Liver (tissue), 9 donors: Measurements from ENCODE around the gene PEAK1. TPM values are rescaled to one million over a fixed set of nuclear protein-coding genes. Genes with fewer than 3 reads are reported as not detected.

Source experiments
- DNase-seq: peaks from one replicate; pipeline ENCODE4 v3.0.0-alpha.2; 2017; ENCODE audit warnings: low spot score
- H3K27ac ChIP-seq, 2 donors: one replicate each; pipeline ENCODE4 v1.7.0; 2013; ENCODE audit warnings: inconsistent platforms in 2 of 2, low read length in 2 of 2, control low read depth in 1 of 2, low read depth in 1 of 2, mild to moderate bottlenecking in 1 of 2
- H3K27me3 ChIP-seq, 4 donors: one replicate each; pipeline versions ENCODE4 v1.6.1 to v1.7.0; 2013; ENCODE audit warnings: low read length in 3 of 4, inconsistent platforms in 1 of 4, mild to moderate bottlenecking in 1 of 4, moderate library complexity in 1 of 4; ENCODE audit not compliant: control insufficient read depth in 4 of 4, insufficient read depth in 4 of 4
- H3K36me3 ChIP-seq, 4 donors: one replicate each; pipeline versions ENCODE4 v1.6.1 to v1.7.0; 2013; ENCODE audit warnings: low read length in 3 of 4, mild to moderate bottlenecking in 3 of 4, low read depth in 1 of 4, moderate library complexity in 1 of 4; ENCODE audit not compliant: control insufficient read depth in 4 of 4, insufficient read depth in 3 of 4
- H3K4me1 ChIP-seq, 4 donors: one replicate each; pipeline versions ENCODE4 v1.6.1 to v1.7.0; 2013; ENCODE audit warnings: low read length in 3 of 4, mild to moderate bottlenecking in 3 of 4, moderate library complexity in 1 of 4; ENCODE audit not compliant: control insufficient read depth in 4 of 4, insufficient read depth in 4 of 4
- H3K4me3 ChIP-seq, 3 donors: one replicate each; pipeline versions ENCODE4 v1.6.1 to v1.7.0; 2013; ENCODE audit warnings: low read length in 3 of 3, control low read depth in 1 of 3, low read depth in 1 of 3, mild to moderate bottlenecking in 1 of 3
- H3K9ac ChIP-seq, 2 donors: one replicate each; pipeline ENCODE4 v1.7.0; 2013; ENCODE audit warnings: low read length in 2 of 2, mild to moderate bottlenecking in 2 of 2, moderate library complexity in 2 of 2, control low read depth in 1 of 2, low read depth in 1 of 2
- H3K9me3 ChIP-seq, 4 donors: one replicate each; pipeline versions ENCODE4 v1.6.1 to v1.7.0; 2013; ENCODE audit warnings: low read length in 3 of 4; ENCODE audit not compliant: control insufficient read depth in 4 of 4
- EGR1 ChIP-seq, 2 donors: IDR thresholded peaks; 2 replicates each; pipeline ENCODE4 v1.6.1; 2016 to 2018; ENCODE audit warnings: antibody characterized with exemption in 2 of 2, low read depth in 2 of 2
- FOXA1 ChIP-seq: IDR thresholded peaks from 2 replicates; pipeline ENCODE4 v1.6.1; 2016; ENCODE audit warnings: antibody characterized with exemption
- FOXA2 ChIP-seq: IDR thresholded peaks from 2 replicates; pipeline ENCODE4 v1.6.1; 2016; ENCODE audit warnings: antibody characterized with exemption
- GABPA ChIP-seq, 2 donors: IDR thresholded peaks in 1 of 2; conservative IDR thresholded peaks in 1 of 2; 2 replicates each; pipeline ENCODE4 v1.6.1; 2016; ENCODE audit warnings: antibody characterized with exemption in 2 of 2, mild to moderate bottlenecking in 1 of 2, moderate library complexity in 1 of 2
- HNF4A ChIP-seq, 2 donors: conservative IDR thresholded peaks; 2 replicates each; pipeline ENCODE4 v1.6.1; 2016; ENCODE audit warnings: antibody characterized with exemption in 2 of 2, mild to moderate bottlenecking in 2 of 2
- HNF4G ChIP-seq: IDR thresholded peaks from 2 replicates; pipeline ENCODE4 v1.6.1; 2016; ENCODE audit warnings: antibody characterized with exemption
- JUND ChIP-seq, 2 donors: IDR thresholded peaks; 2 replicates each; pipeline ENCODE4 v1.6.1; 2016; ENCODE audit warnings: antibody characterized with exemption in 2 of 2
- NR2F2 ChIP-seq: IDR thresholded peaks from 2 replicates; pipeline ENCODE4 v1.6.1; 2016; ENCODE audit warnings: antibody characterized with exemption
- RAD21 ChIP-seq, 2 donors: IDR thresholded peaks; 2 replicates each; pipeline ENCODE4 v1.6.1; 2016; ENCODE audit warnings: antibody characterized with exemption in 2 of 2, mild to moderate bottlenecking in 2 of 2
- RXRA ChIP-seq, 2 donors: IDR thresholded peaks; 2 replicates each; pipeline ENCODE4 v1.6.1; 2017 to 2018; ENCODE audit warnings: antibody characterized with exemption in 2 of 2, mild to moderate bottlenecking in 1 of 2
- SP1 ChIP-seq: IDR thresholded peaks from 2 replicates; pipeline ENCODE4 v1.6.1; 2018; ENCODE audit warnings: antibody characterized with exemption, mild to moderate bottlenecking
- TAF1 ChIP-seq: conservative IDR thresholded peaks from 2 replicates; pipeline ENCODE4 v1.6.1; 2016; ENCODE audit warnings: antibody characterized with exemption, mild to moderate bottlenecking
- YY1 ChIP-seq: IDR thresholded peaks from 2 replicates; pipeline ENCODE4 v1.6.1; 2016; ENCODE audit warnings: antibody characterized with exemption, mild to moderate bottlenecking
- polyA plus RNA-seq, 2 donors: library from polyadenylated mRNA; stranded (reverse) in 1 of 2; unstranded in 1 of 2; fragments of 200-250 nt in 1 of 2; fragments of >200 nt in 1 of 2; fragmentation: Nextera tagmentation in 1 of 2; extraction: Ambion mirVana in 1 of 2; gene quantifications; one replicate each; pipeline versions ENCODE4 v1.2.1 to v1.2.3, GENCODE V29; 2013 to 2015
- total RNA-seq, 2 donors: library from RNA; depleted of rRNA; stranded (reverse); fragments of >200 nt; gene quantifications; one replicate each; pipeline ENCODE4 v1.2.3, GENCODE V29; 2014
- TF ChIP-seq, protein P1 (sequence below): IDR thresholded peaks from 2 replicates; pipeline ENCODE4 v1.6.1; 2016; ENCODE audit warnings: antibody characterized with exemption
- TF ChIP-seq, protein P2 (sequence below): IDR thresholded peaks from 2 replicates; pipeline ENCODE4 v1.6.1; 2016; ENCODE audit warnings: antibody characterized with exemption
- TF ChIP-seq, protein P3 (sequence below): IDR thresholded peaks from 2 replicates; pipeline ENCODE4 v1.6.1; 2016; ENCODE audit warnings: antibody characterized with exemption, mild to moderate bottlenecking
- TF ChIP-seq, protein P4 (sequence below): fragments of 150-350 bp; IDR thresholded peaks from 2 replicates; pipeline ENCODE4 v1.5.1; 2017; ENCODE audit warnings: improper control_type of control experiment, low read depth, low read length; ENCODE audit not compliant: missing input control
- TF ChIP-seq, protein P5 (sequence below): IDR thresholded peaks from 2 replicates; pipeline ENCODE4 v1.6.1; 2016; ENCODE audit warnings: antibody characterized with exemption
- donor health status: healthy.
- donor health status: healthy.
- donor health status: healthy.
- donor health status: healthy.
- donor health status: healthy.

The PEAK1 gene
- total and polyA plus RNA-seq, 4 donors, result 1.8 to 14.9 (median 5.8) TPM

DNA sequence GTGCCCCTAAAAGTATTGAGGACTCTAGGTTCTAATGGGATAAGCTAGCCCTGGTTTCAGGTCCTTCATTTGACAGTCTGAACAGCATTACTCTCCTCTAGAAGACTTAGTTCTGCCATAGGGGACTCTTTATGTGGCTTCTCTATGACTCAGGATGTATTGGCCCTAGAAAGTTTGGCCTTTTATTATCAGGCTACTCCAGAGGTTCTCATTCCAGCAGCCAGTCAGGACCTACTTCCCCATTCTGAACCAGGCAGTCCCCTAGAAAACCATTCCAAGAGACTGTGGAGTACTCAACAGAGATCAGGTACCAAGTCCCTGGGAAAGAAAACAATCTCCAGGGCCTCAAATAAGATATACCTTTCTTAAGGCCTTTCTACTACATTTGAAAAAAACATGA lies 191.1 kb downstream of the PEAK1 start:
- TF ChIP-seq YY1, result no peak
- TF ChIP-seq RAD21 (IDR thresholded peaks at IDR 0.05), result no peak
- no peak for TF ChIP-seq SP1
- no peak for TF ChIP-seq EGR1 (IDR thresholded peaks at IDR 0.05; ENCODE audit: low read depth in 2 of 2)
- TF ChIP-seq TAF1, result no peak
- TF ChIP-seq, protein P1, sequence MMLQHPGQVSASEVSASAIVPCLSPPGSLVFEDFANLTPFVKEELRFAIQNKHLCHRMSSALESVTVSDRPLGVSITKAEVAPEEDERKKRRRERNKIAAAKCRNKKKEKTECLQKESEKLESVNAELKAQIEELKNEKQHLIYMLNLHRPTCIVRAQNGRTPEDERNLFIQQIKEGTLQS, result no peak
- TF ChIP-seq, protein P2, sequence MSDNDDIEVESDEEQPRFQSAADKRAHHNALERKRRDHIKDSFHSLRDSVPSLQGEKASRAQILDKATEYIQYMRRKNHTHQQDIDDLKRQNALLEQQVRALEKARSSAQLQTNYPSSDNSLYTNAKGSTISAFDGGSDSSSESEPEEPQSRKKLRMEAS, result no peak
- no peak for TF ChIP-seq NR2F2
- TF ChIP-seq GABPA (IDR thresholded peaks at IDR 0.05 in 1 of 2, conservative IDR thresholded peaks at IDR 0.05 in 1 of 2), result no peak
- TF ChIP-seq JUND (IDR thresholded peaks at IDR 0.05), result no peak
- TF ChIP-seq, protein P3, sequence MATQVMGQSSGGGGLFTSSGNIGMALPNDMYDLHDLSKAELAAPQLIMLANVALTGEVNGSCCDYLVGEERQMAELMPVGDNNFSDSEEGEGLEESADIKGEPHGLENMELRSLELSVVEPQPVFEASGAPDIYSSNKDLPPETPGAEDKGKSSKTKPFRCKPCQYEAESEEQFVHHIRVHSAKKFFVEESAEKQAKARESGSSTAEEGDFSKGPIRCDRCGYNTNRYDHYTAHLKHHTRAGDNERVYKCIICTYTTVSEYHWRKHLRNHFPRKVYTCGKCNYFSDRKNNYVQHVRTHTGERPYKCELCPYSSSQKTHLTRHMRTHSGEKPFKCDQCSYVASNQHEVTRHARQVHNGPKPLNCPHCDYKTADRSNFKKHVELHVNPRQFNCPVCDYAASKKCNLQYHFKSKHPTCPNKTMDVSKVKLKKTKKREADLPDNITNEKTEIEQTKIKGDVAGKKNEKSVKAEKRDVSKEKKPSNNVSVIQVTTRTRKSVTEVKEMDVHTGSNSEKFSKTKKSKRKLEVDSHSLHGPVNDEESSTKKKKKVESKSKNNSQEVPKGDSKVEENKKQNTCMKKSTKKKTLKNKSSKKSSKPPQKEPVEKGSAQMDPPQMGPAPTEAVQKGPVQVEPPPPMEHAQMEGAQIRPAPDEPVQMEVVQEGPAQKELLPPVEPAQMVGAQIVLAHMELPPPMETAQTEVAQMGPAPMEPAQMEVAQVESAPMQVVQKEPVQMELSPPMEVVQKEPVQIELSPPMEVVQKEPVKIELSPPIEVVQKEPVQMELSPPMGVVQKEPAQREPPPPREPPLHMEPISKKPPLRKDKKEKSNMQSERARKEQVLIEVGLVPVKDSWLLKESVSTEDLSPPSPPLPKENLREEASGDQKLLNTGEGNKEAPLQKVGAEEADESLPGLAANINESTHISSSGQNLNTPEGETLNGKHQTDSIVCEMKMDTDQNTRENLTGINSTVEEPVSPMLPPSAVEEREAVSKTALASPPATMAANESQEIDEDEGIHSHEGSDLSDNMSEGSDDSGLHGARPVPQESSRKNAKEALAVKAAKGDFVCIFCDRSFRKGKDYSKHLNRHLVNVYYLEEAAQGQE, result no peak
- TF ChIP-seq HNF4G, result no peak
- TF ChIP-seq, protein P4, sequence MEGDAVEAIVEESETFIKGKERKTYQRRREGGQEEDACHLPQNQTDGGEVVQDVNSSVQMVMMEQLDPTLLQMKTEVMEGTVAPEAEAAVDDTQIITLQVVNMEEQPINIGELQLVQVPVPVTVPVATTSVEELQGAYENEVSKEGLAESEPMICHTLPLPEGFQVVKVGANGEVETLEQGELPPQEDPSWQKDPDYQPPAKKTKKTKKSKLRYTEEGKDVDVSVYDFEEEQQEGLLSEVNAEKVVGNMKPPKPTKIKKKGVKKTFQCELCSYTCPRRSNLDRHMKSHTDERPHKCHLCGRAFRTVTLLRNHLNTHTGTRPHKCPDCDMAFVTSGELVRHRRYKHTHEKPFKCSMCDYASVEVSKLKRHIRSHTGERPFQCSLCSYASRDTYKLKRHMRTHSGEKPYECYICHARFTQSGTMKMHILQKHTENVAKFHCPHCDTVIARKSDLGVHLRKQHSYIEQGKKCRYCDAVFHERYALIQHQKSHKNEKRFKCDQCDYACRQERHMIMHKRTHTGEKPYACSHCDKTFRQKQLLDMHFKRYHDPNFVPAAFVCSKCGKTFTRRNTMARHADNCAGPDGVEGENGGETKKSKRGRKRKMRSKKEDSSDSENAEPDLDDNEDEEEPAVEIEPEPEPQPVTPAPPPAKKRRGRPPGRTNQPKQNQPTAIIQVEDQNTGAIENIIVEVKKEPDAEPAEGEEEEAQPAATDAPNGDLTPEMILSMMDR, result no peak
- TF ChIP-seq RXRA (IDR thresholded peaks at IDR 0.05), result no peak
- TF ChIP-seq HNF4A (conservative IDR thresholded peaks at IDR 0.05), result no peak
- TF ChIP-seq, protein P5, sequence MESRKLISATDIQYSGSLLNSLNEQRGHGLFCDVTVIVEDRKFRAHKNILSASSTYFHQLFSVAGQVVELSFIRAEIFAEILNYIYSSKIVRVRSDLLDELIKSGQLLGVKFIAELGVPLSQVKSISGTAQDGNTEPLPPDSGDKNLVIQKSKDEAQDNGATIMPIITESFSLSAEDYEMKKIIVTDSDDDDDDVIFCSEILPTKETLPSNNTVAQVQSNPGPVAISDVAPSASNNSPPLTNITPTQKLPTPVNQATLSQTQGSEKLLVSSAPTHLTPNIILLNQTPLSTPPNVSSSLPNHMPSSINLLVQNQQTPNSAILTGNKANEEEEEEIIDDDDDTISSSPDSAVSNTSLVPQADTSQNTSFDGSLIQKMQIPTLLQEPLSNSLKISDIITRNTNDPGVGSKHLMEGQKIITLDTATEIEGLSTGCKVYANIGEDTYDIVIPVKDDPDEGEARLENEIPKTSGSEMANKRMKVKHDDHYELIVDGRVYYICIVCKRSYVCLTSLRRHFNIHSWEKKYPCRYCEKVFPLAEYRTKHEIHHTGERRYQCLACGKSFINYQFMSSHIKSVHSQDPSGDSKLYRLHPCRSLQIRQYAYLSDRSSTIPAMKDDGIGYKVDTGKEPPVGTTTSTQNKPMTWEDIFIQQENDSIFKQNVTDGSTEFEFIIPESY, result no peak
- TF ChIP-seq FOXA1, result no peak
- no peak for TF ChIP-seq FOXA2
- no peak overlapping the region for H3K27ac ChIP-seq
- H3K4me3 ChIP-seq, result no peak overlapping the region
- H3K9me3 ChIP-seq, result no peaks in the 10 kb centered on the region
- H3K4me1 ChIP-seq, result peaks cover 0 to 1% (median 0%) of the 10 kb centered on the region in 4 donors
- no peaks in the 10 kb centered on the region for H3K27me3 ChIP-seq
- DNase-seq, result no peak
- no peak overlapping the region for H3K9ac ChIP-seq
- H3K36me3 ChIP-seq, result no peaks in the 10 kb centered on the region
